Measurements from ENCODE around the gene SYNPR.

GRCh38 chr3:63613561-63613960 is 335.5 kb downstream of the SYNPR start:
- no peak for TF ChIP-seq CTCF (IDR thresholded peaks at IDR 0.05)
- no peak for TF ChIP-seq POLR2A (IDR thresholded peaks at IDR 0.05)

Data from right lobe of liver (tissue), 4 donors.